IPS DF 4.7 (cell line): ENCODE results near the gene KANK4.
"Not testable (repeated sequence)": the region's sequence is repeated elsewhere in the genome, so short reads cannot be mapped to it uniquely, and the experiment has no call there.

Source experiments
- DNase-seq: peaks from one replicate; pipeline ENCODE4 v3.0.0-alpha.2; 2013; ENCODE audit warnings: low spot score; ENCODE audit errors: extremely low read depth

KANK4 gene

DNA sequence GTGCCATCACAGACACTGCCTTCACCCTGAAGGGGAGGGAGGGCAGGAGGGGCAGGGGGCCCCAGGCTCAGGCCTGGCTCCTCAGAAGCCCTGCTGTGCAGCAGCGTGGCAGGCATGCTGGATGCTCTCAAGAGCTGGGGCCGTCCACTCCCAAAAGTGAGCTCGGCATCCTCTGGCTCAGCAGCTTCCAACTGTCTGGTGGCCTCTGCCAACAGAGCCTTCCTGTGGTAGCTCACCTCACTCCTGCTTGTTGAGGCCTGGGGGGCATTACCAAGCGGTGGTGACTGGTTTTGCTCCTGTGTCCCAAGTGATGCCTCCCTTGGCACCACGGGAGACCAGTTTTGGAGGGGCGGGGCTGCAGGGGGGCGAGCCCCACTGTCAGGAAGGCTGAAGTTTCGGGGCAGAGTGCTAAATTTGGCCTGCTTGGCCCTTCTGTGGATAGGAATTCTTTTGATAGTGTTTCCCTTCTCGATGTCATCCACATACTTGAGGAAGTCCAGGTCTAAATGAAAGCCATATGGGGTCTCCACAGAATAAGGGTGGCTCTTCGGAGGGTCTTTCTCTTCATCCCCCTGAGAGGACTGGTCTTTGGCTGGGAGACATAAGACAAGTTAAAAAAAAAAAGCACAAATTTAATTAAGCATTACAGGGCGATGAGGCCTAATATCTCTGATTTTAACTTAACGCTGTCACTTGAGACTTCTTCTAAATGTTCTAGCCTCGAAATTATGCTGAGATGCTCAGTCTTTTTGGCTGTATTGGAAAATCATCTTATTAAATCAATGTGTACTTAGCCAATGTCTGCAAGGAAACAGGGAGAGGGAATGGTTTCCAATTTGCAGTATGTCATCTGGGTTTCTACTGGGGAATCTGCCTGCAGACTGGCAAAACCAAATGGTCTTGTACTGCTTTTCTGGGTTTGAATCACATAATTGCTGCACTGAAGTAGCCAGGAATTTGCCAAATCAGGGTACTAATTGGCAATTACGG, 44.4 kb downstream of the KANK4 start:
- no peak for DNase-seq

- no peak for DNase-seq
Observed at GRCh38 chr1:62273953-62274352, 45.3 kb downstream of the KANK4 start.

DNA sequence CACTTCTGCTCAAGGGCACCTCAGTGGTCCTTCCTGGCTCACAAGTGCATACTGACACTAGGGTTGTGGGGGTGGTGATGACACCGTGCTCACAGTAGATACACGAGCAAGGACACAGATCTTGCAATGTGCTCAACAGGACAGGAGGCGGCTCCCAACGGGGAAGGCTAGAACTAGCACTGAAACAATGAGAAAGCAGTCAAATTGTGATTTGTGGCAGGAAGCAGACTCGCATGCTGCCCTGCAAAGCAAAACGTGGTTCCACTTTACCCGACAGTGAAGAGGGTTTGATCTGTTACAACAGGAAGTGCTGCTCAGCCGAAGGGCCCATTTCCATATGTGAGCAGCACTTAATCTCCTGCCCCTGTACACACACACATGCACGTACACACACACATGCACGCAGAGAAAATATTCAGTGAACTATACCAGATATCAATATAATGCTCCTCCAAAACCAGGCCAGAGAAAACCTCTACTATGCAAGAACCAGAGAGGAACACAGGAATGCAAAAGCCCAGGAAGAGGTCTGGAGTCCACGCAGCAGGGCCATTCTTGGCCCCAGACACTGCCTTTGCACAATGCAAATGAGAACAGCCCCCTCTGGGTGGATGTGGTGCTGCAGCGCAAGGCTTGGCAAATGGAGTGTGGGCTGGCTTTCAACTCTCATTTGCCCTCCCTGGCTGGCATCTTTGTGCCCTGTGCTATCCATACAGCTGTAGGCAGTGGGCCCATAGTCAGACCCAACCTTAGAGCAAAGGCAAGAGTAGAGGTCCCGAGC, 47.1 kb downstream of the KANK4 start:
- DNase-seq = no peak

DNA sequence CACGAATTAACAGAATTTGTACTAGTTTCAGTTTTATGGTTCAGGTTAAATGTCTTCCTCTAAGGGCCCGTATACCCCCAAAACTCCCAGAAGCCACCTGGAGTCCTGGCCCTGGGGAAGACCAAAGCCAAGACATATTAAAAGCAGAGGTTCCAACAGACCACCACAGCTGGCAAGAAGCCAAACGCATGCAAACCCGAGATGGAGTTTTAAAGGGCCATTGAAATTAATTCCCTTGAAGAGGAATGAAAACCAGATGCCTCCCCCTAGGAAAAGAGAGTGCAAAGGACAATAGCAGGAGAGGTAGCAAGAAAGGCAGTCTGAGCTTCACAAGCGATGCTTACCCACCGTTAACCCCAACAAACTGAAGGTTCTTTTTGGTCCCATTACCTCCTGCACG, 48.1 kb downstream of the KANK4 start:
- DNase-seq = no peak

- no peak for DNase-seq
Observed at GRCh38 chr1:62269851-62270495, 49.3 kb downstream of the KANK4 start.

DNA sequence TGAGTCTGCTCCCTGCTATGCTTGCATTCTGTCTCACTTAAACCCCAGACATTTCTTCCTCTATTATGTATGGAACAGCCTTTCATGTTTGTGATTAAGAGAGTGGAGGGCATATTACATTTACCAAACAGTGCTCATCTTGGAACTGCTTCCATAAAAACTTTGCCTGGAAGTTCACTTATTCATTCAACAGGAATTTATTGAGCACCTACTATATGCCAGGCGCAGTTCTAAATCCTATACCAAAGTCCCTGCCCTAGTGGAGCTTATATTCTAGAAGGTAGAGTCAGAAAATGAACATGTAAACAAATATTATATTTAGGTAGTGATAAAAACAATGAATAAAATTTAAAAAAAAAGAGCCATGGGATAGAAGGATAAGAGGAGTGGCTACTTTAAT, 49.8 kb downstream of the KANK4 start:
- no peak for DNase-seq

GRCh38 chr1:62268315-62268714, 50.9 kb downstream of the KANK4 start:
- DNase-seq = no peak

GRCh38 chr1:62265956-62266935, 53.0 kb downstream of the KANK4 start:
- DNase-seq = no peak

GRCh38 chr1:62263814-62264353, 55.4 kb downstream of the KANK4 start:
- no peak for DNase-seq

- no peak for DNase-seq
Observed at GRCh38 chr1:62263006-62263813, 56.0 kb downstream of the KANK4 start.

DNA sequence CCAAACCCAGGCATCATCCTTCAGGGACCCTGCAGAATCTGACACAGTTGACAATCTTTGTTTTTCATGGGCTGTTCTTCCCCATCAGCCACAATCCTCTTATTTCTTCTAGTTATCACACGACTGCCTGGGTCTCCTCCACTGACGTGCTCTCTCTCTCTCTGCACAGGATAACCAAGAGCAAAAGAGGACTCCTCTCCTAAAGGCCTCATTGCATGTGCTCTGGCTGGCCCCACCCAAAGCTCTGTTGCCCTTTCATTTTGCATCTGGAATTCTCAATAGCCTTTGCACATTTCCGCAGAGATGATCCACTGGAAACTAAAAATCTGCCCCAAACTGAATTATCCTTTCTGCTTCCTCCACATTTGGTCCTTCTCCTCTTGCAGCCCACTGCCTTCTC, 58.5 kb downstream of the KANK4 start:
- DNase-seq = no peak

GRCh38 chr1:62259551-62259950, 59.7 kb downstream of the KANK4 start:
- no peak for DNase-seq

GRCh38 chr1:62250126-62250726, 69.0 kb downstream of the KANK4 start:
- no peak for DNase-seq

DNA sequence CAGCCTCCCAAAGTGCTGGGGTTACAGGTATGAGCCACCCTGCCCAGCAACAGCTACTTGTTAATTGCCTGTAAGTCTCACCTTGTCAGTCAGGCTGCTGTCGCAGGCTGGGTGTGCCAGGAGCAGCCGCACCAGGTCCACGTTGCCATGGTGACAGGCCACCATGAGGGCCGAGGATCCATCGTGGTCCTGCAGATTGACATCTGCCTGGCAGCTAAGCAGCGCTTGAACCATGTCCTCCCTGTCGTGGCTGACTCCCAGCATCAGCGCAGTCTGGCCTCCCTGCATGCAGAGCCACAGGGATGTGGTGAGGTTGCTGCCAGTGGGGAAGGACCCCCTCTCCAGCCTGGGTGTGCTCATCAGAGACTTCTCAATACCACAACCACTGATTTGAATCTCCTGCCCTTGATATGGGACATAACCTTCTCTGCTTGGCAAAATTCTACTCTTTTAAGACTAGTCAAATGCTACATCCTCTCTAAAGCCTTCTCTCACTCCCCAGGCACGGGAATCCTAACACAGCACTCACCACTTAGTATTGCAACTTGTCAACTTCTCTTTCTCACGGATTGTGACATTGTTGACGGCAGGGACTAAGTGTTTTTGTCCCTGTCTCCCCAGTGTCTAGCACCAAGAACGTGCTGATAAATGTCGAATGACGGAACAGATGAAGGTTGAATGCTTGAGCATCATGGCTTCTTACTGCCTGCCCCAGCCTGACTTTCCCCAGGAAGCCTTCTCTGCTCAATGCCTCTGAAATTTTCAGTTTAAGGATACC, 71.7 kb downstream of the KANK4 start:
- no peak for DNase-seq

GRCh38 chr1:62245201-62245600, 74.0 kb downstream of the KANK4 start:
- DNase-seq = no peak

- not testable (repeated sequence) for DNase-seq
Observed at GRCh38 chr1:62244380-62244779, 74.9 kb downstream of the KANK4 start.

DNA sequence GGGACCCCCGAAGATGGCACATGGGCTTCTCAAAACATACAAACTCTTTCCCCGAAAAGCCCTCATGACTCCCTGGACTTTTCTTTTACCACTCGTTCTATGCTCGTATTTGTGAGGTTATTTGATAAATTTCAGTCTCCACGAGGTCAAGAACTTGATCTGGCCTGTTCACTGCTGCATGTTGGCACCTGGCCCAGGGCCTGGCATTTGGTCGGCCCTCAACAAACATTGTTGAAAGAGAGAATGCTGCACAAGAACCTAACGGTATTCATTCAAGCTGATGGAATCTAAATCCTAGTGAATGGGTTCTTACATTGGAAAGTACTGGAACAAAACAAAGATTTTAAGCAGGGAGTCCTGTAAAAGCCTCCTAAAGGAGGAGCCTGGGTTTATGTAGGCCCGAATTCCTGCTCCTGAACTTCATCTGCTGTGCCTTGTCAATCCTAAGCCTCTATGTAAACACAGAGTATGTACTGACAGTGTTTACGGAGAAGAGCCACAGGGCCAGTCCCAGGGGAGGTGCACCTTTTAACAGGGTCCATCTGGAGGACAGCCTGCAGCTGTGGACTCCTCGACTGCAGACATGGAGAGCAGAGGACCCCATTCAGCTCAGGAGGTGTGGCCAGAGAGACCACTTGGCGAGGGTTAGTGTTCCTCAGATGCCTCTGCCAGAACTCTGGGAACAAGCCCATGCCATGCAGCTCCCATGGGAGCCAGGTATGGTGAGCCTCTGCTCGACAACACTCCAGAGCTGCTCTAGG, 77.7 kb downstream of the KANK4 start:
- no peak for DNase-seq
